GM12878 (cell line): ENCODE measurements around the gene NRIP3. TPM values are rescaled to one million over a fixed set of nuclear protein-coding genes. Genes with fewer than 3 reads are reported as not detected.

ENCODE experiments used
- ATAC-seq: fragments of 200-7000 bp; cut with Tn5 transposase; 3 replicates; pipeline ENCODE4 v1.9.1; 2020; ENCODE audit warnings: mild to moderate bottlenecking, moderate library complexity
- BruUV-seq: library from RNA; stranded (reverse); fragments of 400-500 nt; replicated peaks from 2 replicates; lab custom pipeline; 2021; lab: Mats Ljungman, UMichigan
- CTCF ChIA-PET: fragments of 300-600 bp; sonication (Branson Sonifier 250); formaldehyde crosslinking; extraction: SDS; loops from one replicate; lab custom pipeline; 2021; ENCODE audit warnings: inconsistent platforms; lab: Yijun Ruan, JAX
- POLR2A ChIA-PET: fragments of 350-600 bp; formaldehyde crosslinking; extraction: SDS; loops from one replicate; lab custom pipeline; 2021; ENCODE audit warnings: inconsistent platforms; lab: Charles Lee
- RAD21 ChIA-PET: fragments of 300-600 bp; sonication (Branson Sonifier 250); formaldehyde crosslinking; loops from one replicate; lab custom pipeline; 2023; ENCODE audit warnings: antibody characterized with exemption; ENCODE audit not compliant: unreplicated experiment; lab: Charles Lee
- SMC1A ChIA-PET: fragments of 300-600 bp; sonication (Branson Sonifier 250); formaldehyde crosslinking; loops from one replicate; lab custom pipeline; 2023; ENCODE audit not compliant: unreplicated experiment, uncharacterized antibody; lab: Charles Lee
- DNase-seq: peaks from one replicate; pipeline ENCODE4 v3.0.0-alpha.2; 2011; ENCODE audit warnings: low read depth, low spot score
- FAIRE-seq: peaks from 3 replicates; lab custom pipeline; 2011; peaks lifted over from hg19 to GRCh38; lab: Jason Lieb, UNC
- H2AFZ ChIP-seq: 2 replicates; pipeline ENCODE4 v1.6.0; 2011; ENCODE audit warnings: low read depth, low read length, control low read depth; ENCODE audit not compliant: control insufficient read depth
- H3K27ac ChIP-seq: 2 replicates; pipeline ENCODE4 v1.5.1; 2011; ENCODE audit warnings: control low read depth; ENCODE audit not compliant: control insufficient read depth, insufficient read depth
- H3K27me3 ChIP-seq, 2 experiments: replicated peaks in 1 of 2; 2 replicates each; pipeline versions ENCODE4 v1.6.0 to v1.6.1; 2011; ENCODE audit warnings: low read length in 1 of 2; ENCODE audit not compliant: control insufficient read depth in 2 of 2, insufficient read depth in 2 of 2
- H3K36me3 ChIP-seq, 2 experiments: 2 replicates each; pipeline ENCODE4 v1.5.1; 2011; ENCODE audit warnings: low read length in 1 of 2; ENCODE audit not compliant: control insufficient read depth in 2 of 2, insufficient read depth in 2 of 2
- H3K4me1 ChIP-seq: 2 replicates; pipeline ENCODE4 v1.6.1; 2011; ENCODE audit warnings: mild to moderate bottlenecking, low read length, moderate library complexity, mixed read lengths; ENCODE audit not compliant: control insufficient read depth, insufficient read depth
- H3K4me2 ChIP-seq: 2 replicates; pipeline ENCODE4 v1.6.0; 2011; ENCODE audit warnings: control low read depth; ENCODE audit not compliant: control insufficient read depth, insufficient read depth
- H3K4me3 ChIP-seq: fragments of 200-600 bp; sonication (generic); 2 replicates; pipeline ENCODE4 v1.5.1; 2016
- H3K79me2 ChIP-seq: 2 replicates; pipeline ENCODE4 v1.6.0; 2011; ENCODE audit warnings: low read length; ENCODE audit not compliant: control insufficient read depth, insufficient read depth
- H3K9ac ChIP-seq: 2 replicates; pipeline ENCODE4 v1.8.0; 2011; ENCODE audit warnings: low read length, control low read depth, mixed read lengths; ENCODE audit not compliant: control insufficient read depth, insufficient read depth
- H3K9me3 ChIP-seq: replicated peaks from 3 replicates; pipeline ENCODE4 v1.5.1; 2011; ENCODE audit warnings: mild to moderate bottlenecking, low read length; ENCODE audit not compliant: control insufficient read depth, insufficient read depth
- H4K20me1 ChIP-seq: 2 replicates; pipeline ENCODE4 v1.6.0; 2011; ENCODE audit not compliant: control insufficient read depth, insufficient read depth
- ASH2L ChIP-seq: fragments of 300-600, 200-600 bp; sonication (generic); IDR thresholded peaks from 2 replicates; pipeline ENCODE4 v1.6.1; 2017; ENCODE audit warnings: low read depth, mild to moderate bottlenecking, borderline replicate concordance
- BHLHE40 ChIP-seq, 2 experiments: fragments of 450-650 bp in 1 of 2; IDR thresholded peaks; 2 replicates each; pipeline ENCODE4 v1.6.1; 2011 to 2017; ENCODE audit warnings: low read depth in 2 of 2, borderline replicate concordance in 1 of 2, improper control_type of control experiment in 1 of 2, low read length in 1 of 2, mild to moderate bottlenecking in 1 of 2
- CBFB ChIP-seq: IDR thresholded peaks from 2 replicates; pipeline ENCODE4 v1.6.1; 2016; ENCODE audit warnings: antibody characterized with exemption, low read depth
- CBX5 ChIP-seq: sonication (generic); IDR thresholded peaks from 2 replicates; pipeline ENCODE4 v1.6.1; 2016; ENCODE audit warnings: low read depth, moderate library complexity, mild to moderate bottlenecking, inconsistent platforms
- NFYB ChIP-seq: IDR thresholded peaks from 2 replicates; pipeline ENCODE4 v1.6.1; 2011; ENCODE audit warnings: low read depth, mild to moderate bottlenecking, low read length, improper control_type of control experiment, moderate library complexity; ENCODE audit not compliant: insufficient read depth
- NR2C1 ChIP-seq: fragments of 450-650 bp; IDR thresholded peaks from 2 replicates; pipeline ENCODE4 v1.6.1; 2017; ENCODE audit warnings: antibody characterized with exemption, mild to moderate bottlenecking, moderate library complexity
- NR2F1 ChIP-seq: fragments of 450-650 bp; conservative IDR thresholded peaks from 2 replicates; pipeline ENCODE4 v1.6.1; 2017; ENCODE audit warnings: mild to moderate bottlenecking
- POLR2A ChIP-seq: IDR thresholded peaks from 2 replicates; pipeline ENCODE4 v1.6.1; 2011; ENCODE audit warnings: low read depth, mild to moderate bottlenecking, low read length
- POLR2AphosphoS2 ChIP-seq: IDR thresholded peaks from 2 replicates; pipeline ENCODE4 v1.6.1; 2011; ENCODE audit warnings: low read depth, mild to moderate bottlenecking, low read length, improper control_type of control experiment, moderate library complexity
- RCOR1 ChIP-seq: conservative IDR thresholded peaks from 2 replicates; pipeline ENCODE4 v1.6.1; 2012; ENCODE audit warnings: low read depth, low read length, improper control_type of control experiment
- SMARCA5 ChIP-seq: fragments of 450-650 bp; IDR thresholded peaks from 2 replicates; pipeline ENCODE4 v1.6.1; 2017; ENCODE audit warnings: mild to moderate bottlenecking
- ZBTB40 ChIP-seq: fragments of 450-650 bp; IDR thresholded peaks from 2 replicates; pipeline ENCODE4 v1.6.1; 2016; ENCODE audit warnings: mild to moderate bottlenecking, moderate library complexity, borderline replicate concordance
- ZNF622 ChIP-seq: fragments of 450-650 bp; IDR thresholded peaks from 2 replicates; pipeline ENCODE4 v1.6.1; 2017; ENCODE audit warnings: mild to moderate bottlenecking, inconsistent platforms
- WGBS: methylation state at CpG from one replicate; pipeline ENCODE4 v1.1.6; 2016; ENCODE audit warnings: low lambda C conversion rate; ENCODE audit not compliant: insufficient replicate concordance, insufficient coverage; ENCODE audit errors: missing lambda C conversion rate; 5-methylcytosine and 5-hydroxymethylcytosine counted together
- in situ Hi-C: fragments of 300-500 bp; cut with MboI; formaldehyde crosslinking; loops from 9 replicates; pipeline ENCODE4 v1.14.3; 2018; ENCODE audit warnings: mixed read lengths
- intact Hi-C: fragments of 100-400 bp; cut with micrococcal nuclease; formaldehyde crosslinking; loops from one replicate; pipeline ENCODE4 v1.14.2; 2022; ENCODE audit not compliant: unreplicated experiment
- polyA plus RNA-seq, 11 experiments: library from polyadenylated mRNA; depleted of rRNA in 4 of 11; unstranded in 6 of 11; stranded (reverse) in 5 of 11; fragments of >200 nt; fragmentation: Nextera tagmentation in 4 of 11; fragmentation: Illumina TruSeq in 1 of 11; extraction: Ambion mirVana in 4 of 11; extraction: Trizol in 1 of 11; gene quantifications; 1 replicate in 1 of 11; 2 replicates in 10 of 11; pipeline versions ENCODE4 v1.2.1 to v1.2.3, GENCODE V29; 2011 to 2016; ENCODE audit warnings: inconsistent platforms in 2 of 11, missing spikeins in 2 of 11, low read depth in 1 of 11
- total RNA-seq, 4 experiments: library from RNA; depleted of rRNA in 3 of 4; stranded (reverse); fragments of >200 nt in 3 of 4; fragmentation: Illumina TruSeq in 1 of 4; extraction: Trizol in 1 of 4; gene quantifications; 2 replicates each; pipeline versions ENCODE4 v1.2.1 to v1.2.3, GENCODE V29; 2013 to 2021
- TF ChIP-seq, protein P1 (sequence below): fragments of 450-650 bp; IDR thresholded peaks from 2 replicates; pipeline ENCODE4 v1.6.1; 2018; ENCODE audit warnings: mild to moderate bottlenecking, low read depth, moderate library complexity; ENCODE audit not compliant: partially characterized antibody

Gene NRIP3
- total and polyA plus RNA-seq, 10 of the 15 experiments (the other 5 are each of a cell fraction or from before 2014, with no cell fraction given): under 0.01 to 0.25 (median 0.09) TPM; not detected in 7

DNA sequence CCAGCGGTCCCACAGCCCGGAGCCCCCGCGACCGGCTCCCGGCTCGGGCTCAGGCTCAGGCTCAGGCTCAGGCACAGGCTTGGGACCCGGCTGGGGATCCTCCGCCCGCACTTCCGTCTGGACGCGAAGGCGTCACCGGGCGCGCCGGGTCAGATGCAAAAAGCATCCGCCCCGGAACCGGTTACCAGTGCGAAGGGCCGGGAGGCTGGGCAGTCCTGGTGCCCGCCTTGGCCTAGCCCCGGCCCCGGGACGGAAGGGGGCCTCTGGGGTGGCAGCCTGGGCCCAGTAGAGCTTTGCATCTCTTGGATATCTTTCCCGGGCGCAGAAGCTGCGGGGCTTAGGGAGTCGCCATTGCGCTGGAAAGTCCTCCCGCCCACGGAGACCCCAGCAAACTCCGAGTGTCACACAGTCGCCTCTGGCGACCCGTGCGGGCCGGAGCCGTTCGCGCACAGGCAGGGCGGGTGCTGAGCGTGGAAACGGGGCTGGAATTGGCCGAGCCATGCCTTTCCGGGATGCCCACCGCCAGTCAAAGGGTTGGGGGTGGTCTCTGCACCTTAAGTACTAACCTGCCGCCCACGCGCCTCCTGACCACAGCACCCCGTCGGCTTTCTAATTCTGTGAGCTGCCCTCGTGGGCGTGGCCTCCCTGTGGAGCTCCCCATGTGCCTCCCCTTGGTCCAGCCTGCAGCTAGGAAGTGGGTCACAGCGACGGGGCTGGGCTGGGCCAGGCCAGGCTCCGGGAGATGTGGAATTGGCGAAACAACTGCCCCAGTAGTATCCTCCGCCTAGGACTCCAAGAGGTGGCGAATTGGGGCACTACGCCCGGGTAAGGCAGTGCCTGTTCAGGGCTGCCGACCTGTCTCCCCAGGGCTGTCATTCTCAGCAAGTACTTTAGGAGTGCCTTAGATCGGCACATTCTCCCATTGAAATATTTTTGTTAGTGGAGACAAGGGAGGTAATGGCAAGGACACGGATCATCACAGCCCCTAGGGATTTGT lies 39.2 kb downstream of the NRIP3 start, which contains the start of gene TMEM9B:
TMEM9B (minus strand) TSS at position 119 of the 997 bp plus-strand sequence. CDS start 129 bp downstream, outside the sequence.
- ChIA-PET CTCF (interaction anchor here (0.6 to 2.6 kb wide), 9 partner anchors 9 to 570 kb away, joined by 3 to 26 read pairs (median 4); no protein-coding TSS in a partner anchor), POLR2A (interaction anchor here (0.7 to 1.6 kb wide), 7 partner anchors 52 to 349 kb away, joined by 3 to 10 read pairs (median 4); partner anchors contain the start of genes RPL27A and TRIM66), RAD21 (interaction anchor here (0.5 to 2.6 kb wide), 11 partner anchors 22 to 809 kb away, joined by 3 to 9 read pairs (median 5); partner anchors contain the start of gene STK33), SMC1A (interaction anchor here (0.9 to 1.5 kb wide), 4 partner anchors 96 to 173 kb away, joined by 3 to 4 read pairs (median 4); no protein-coding TSS in a partner anchor)
- Histone ChIP-seq H3K36me3 (no peaks in the 10 kb centered on the region), H3K4me1 (peaks cover 5% of the 10 kb centered on the region), H3K27ac (peak within 1 kb of the TSS; percentile 92), H3K4me3 (peak within 1 kb of the TSS; percentile 83), H3K9me3 (no peaks in the 10 kb centered on the region), H2AFZ (peak within 1 kb of the TSS; percentile 94), H3K27me3 (no peaks in the 10 kb centered on the region), H4K20me1 (no peaks in the 10 kb centered on the region), H3K9ac (peak within 1 kb of the TSS; percentile 94), H3K79me2 (peaks cover 31% of the 10 kb centered on the region), H3K4me2 (peak within 1 kb of the TSS; percentile 91)
- WGBS: under 1% methylated on average over 60 of the region's 67 CpGs
- intact Hi-C loops (loop anchor here (1.0 to 5.0 kb wide), 4 partner anchors 98 to 397 kb away; a partner anchor contains a TSS), in situ Hi-C loops (no loop called here)
- DNase-seq (peak; percentile 62), FAIRE-seq (peak; percentile 72), ATAC-seq (peak; percentile 89)
- TSS peak; percentile 85 for BruUV-seq
- TF ChIP-seq RCOR1: no peak
- peak; percentile 87 for TF ChIP-seq POLR2A
- TF ChIP-seq CBX5: no peak
- peak; percentile 98 for TF ChIP-seq SMARCA5
- peak; percentile 78; the same call in 1 of the 2 replicates for TF ChIP-seq NFYB
- TF ChIP-seq NR2C1: peak; percentile 97
- peak; percentile 93 for TF ChIP-seq ZBTB40
- no peak for TF ChIP-seq ZNF622
- peak; percentile 90 for TF ChIP-seq NR2F1
- TF ChIP-seq BHLHE40 (IDR thresholded peaks at IDR 0.05; ENCODE audit: borderline replicate concordance in 1 of 2, low read depth in 2 of 2, low read length in 1 of 2): peak; percentile 50 to 76; a peak in 2 of 4 replicates
- peak; percentile 67; the same call in 1 of the 2 replicates for TF ChIP-seq POLR2AphosphoS2
- TF ChIP-seq, protein P1, sequence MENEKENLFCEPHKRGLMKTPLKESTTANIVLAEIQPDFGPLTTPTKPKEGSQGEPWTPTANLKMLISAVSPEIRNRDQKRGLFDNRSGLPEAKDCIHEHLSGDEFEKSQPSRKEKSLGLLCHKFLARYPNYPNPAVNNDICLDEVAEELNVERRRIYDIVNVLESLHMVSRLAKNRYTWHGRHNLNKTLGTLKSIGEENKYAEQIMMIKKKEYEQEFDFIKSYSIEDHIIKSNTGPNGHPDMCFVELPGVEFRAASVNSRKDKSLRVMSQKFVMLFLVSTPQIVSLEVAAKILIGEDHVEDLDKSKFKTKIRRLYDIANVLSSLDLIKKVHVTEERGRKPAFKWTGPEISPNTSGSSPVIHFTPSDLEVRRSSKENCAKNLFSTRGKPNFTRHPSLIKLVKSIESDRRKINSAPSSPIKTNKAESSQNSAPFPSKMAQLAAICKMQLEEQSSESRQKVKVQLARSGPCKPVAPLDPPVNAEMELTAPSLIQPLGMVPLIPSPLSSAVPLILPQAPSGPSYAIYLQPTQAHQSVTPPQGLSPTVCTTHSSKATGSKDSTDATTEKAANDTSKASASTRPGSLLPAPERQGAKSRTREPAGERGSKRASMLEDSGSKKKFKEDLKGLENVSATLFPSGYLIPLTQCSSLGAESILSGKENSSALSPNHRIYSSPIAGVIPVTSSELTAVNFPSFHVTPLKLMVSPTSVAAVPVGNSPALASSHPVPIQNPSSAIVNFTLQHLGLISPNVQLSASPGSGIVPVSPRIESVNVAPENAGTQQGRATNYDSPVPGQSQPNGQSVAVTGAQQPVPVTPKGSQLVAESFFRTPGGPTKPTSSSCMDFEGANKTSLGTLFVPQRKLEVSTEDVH: peak; percentile 37
- peak; percentile 90 for TF ChIP-seq CBFB
- 0 out of 2 replicates have a peak, but pooled peaks have one; percentile 18 for TF ChIP-seq ASH2L
